SK-N-SH (cell line): ENCODE data around the gene APEH. TPM values are rescaled to one million over a fixed set of nuclear protein-coding genes. Genes with fewer than 3 reads are reported as not detected.

Experiments used
- CTCF ChIA-PET: fragments of 300-600, 350-600 bp; formaldehyde crosslinking; extraction: SDS; loops from one replicate; lab custom pipeline; 2021; lab: Yijun Ruan, JAX
- POLR2A ChIA-PET: fragments of 350-600 bp; sonication (Branson Sonifier 250); formaldehyde crosslinking; extraction: SDS; loops from one replicate; lab custom pipeline; 2020; ENCODE audit warnings: antibody characterized with exemption, inconsistent platforms; lab: Yijun Ruan, JAX
- DNase-seq: peaks from one replicate; pipeline ENCODE4 v3.0.0; 2012
- H2AFZ ChIP-seq: fragments of 200-600 bp; sonication (generic); 2 replicates; pipeline ENCODE4 v1.8.1; 2016; ENCODE audit warnings: antibody characterized with exemption, mild to moderate bottlenecking, low read depth
- H3F3A ChIP-seq: fragments of 200-600 bp; sonication (generic); replicated peaks from 2 replicates; pipeline ENCODE3; 2016; ENCODE audit warnings: antibody characterized with exemption, mild to moderate bottlenecking; ENCODE audit not compliant: insufficient read depth
- H3K27ac ChIP-seq, 2 experiments: fragments of 200-500 bp in 1 of 2; fragments of 200-600 bp in 1 of 2; sonication (Bioruptor generic) in 1 of 2; sonication (generic), shearing (Covaris generic) in 1 of 2; 2 replicates each; pipeline versions ENCODE4 v1.5.1 to v1.6.1; 2014 to 2016; ENCODE audit warnings: low read depth in 2 of 2, inconsistent platforms in 1 of 2, low read length in 1 of 2, mild to moderate bottlenecking in 1 of 2, mixed read lengths in 1 of 2
- H3K27me3 ChIP-seq: fragments of 200-600 bp; sonication (generic), shearing (Covaris generic); 2 replicates; pipeline ENCODE4 v1.6.1; 2016; ENCODE audit warnings: mixed run types; ENCODE audit not compliant: insufficient read depth
- H3K36me3 ChIP-seq, 2 experiments: fragments of 200-500 bp in 1 of 2; fragments of 200-600 bp in 1 of 2; sonication (Bioruptor generic) in 1 of 2; sonication (generic) in 1 of 2; replicated peaks in 1 of 2; 2 replicates each; pipeline versions ENCODE3 to v1.5.1; 2014 to 2016; ENCODE audit warnings: low read length in 1 of 2, mild to moderate bottlenecking in 1 of 2; ENCODE audit not compliant: insufficient read depth in 2 of 2, control insufficient read depth in 1 of 2
- H3K4me1 ChIP-seq, 2 experiments: fragments of 200-500 bp in 1 of 2; fragments of 200-600 bp in 1 of 2; sonication (Bioruptor generic) in 1 of 2; sonication (generic), shearing (Covaris generic) in 1 of 2; 2 replicates each; pipeline versions ENCODE4 v1.5.1 to v1.6.1; 2014 to 2016; ENCODE audit warnings: low read depth in 1 of 2, low read length in 1 of 2, mixed run types in 1 of 2; ENCODE audit not compliant: insufficient read depth in 2 of 2, control insufficient read depth in 1 of 2
- H3K4me2 ChIP-seq: fragments of 200-600 bp; sonication (generic), shearing (Covaris generic); 2 replicates; pipeline ENCODE4 v1.6.1; 2017; ENCODE audit warnings: mixed run types
- H3K4me3 ChIP-seq, 2 experiments: fragments of 200-500 bp in 1 of 2; fragments of 200-600 bp in 1 of 2; sonication (Bioruptor generic) in 1 of 2; sonication (generic), shearing (Covaris generic) in 1 of 2; 2 replicates each; pipeline versions ENCODE4 v1.5.1 to v1.8.1; 2014 to 2016; ENCODE audit warnings: low read depth in 2 of 2, inconsistent platforms in 1 of 2, low read length in 1 of 2, mild to moderate bottlenecking in 1 of 2, mixed read lengths in 1 of 2, moderate library complexity in 1 of 2
- H3K79me2 ChIP-seq: fragments of 200-600 bp; sonication (generic); 2 replicates; pipeline ENCODE4 v1.8.1; 2017; ENCODE audit warnings: mild to moderate bottlenecking; ENCODE audit not compliant: insufficient read depth
- H3K9ac ChIP-seq: fragments of 200-600 bp; sonication (generic); 2 replicates; pipeline ENCODE4 v1.6.1; 2017; ENCODE audit warnings: mixed run types
- H3K9me2 ChIP-seq: fragments of 200-600 bp; sonication (generic); 2 replicates; pipeline ENCODE4 v1.6.1; 2017; ENCODE audit warnings: mixed run types
- H3K9me3 ChIP-seq: fragments of 200-600 bp; sonication (generic); 2 replicates; pipeline ENCODE4 v1.6.1; 2017; ENCODE audit warnings: mixed run types, mild to moderate bottlenecking, moderate library complexity
- H4K20me1 ChIP-seq: fragments of 200-600 bp; sonication (generic); 2 replicates; pipeline ENCODE4 v1.6.1; 2017; ENCODE audit warnings: mild to moderate bottlenecking, mixed run types; ENCODE audit not compliant: insufficient read depth
- ELF1 ChIP-seq: IDR thresholded peaks from 2 replicates; pipeline ENCODE4 v1.4.0; 2012
- FOXJ3 ChIP-seq: sonication (generic); formaldehyde crosslinking; IDR thresholded peaks from 2 replicates; pipeline ENCODE4 v1.5.1; 2020; ENCODE audit warnings: mild to moderate bottlenecking, missing genetic modification reagents
- GABPA ChIP-seq: IDR thresholded peaks from 2 replicates; pipeline ENCODE4 v1.4.0; 2012; ENCODE audit warnings: low read depth, mild to moderate bottlenecking
- NFIC ChIP-seq: IDR thresholded peaks from 2 replicates; pipeline ENCODE4 v1.4.0; 2012; ENCODE audit warnings: borderline replicate concordance
- RAD21 ChIP-seq: IDR thresholded peaks from 2 replicates; pipeline ENCODE4 v1.6.1; 2012; ENCODE audit warnings: mild to moderate bottlenecking, low read length
- RFX5 ChIP-seq: IDR thresholded peaks from 2 replicates; pipeline ENCODE4 v1.6.1; 2012; ENCODE audit warnings: mild to moderate bottlenecking, improper control_type of control experiment, low read length
- RXRA ChIP-seq: IDR thresholded peaks from 2 replicates; pipeline ENCODE4 v1.4.0; 2012; ENCODE audit warnings: low read depth, mild to moderate bottlenecking, borderline replicate concordance
- SIN3A ChIP-seq: IDR thresholded peaks from 2 replicates; pipeline ENCODE4 v1.6.1; 2012; ENCODE audit warnings: low read depth, mild to moderate bottlenecking, low read length, moderate library complexity, borderline replicate concordance
- TAF1 ChIP-seq: IDR thresholded peaks from 2 replicates; pipeline ENCODE4 v1.6.1; 2012; ENCODE audit warnings: low read depth, mild to moderate bottlenecking, low read length, moderate library complexity, borderline replicate concordance
- YY1 ChIP-seq: IDR thresholded peaks from 2 replicates; pipeline ENCODE4 v1.4.0; 2012; ENCODE audit warnings: low read depth, mild to moderate bottlenecking
- WGBS: methylation state at CpG from one replicate; pipeline ENCODE4 v1.1.6; 2017; ENCODE audit warnings: low lambda C conversion rate; 5-methylcytosine and 5-hydroxymethylcytosine counted together
- polyA plus RNA-seq, 3 experiments: library from polyadenylated mRNA; depleted of rRNA; stranded (reverse); fragments of >200 nt; gene quantifications; 2 replicates each; pipeline ENCODE4 v1.2.3, GENCODE V29; 2012
- TF ChIP-seq, protein P1 (sequence below): fragments of 150-350 bp; IDR thresholded peaks from 2 replicates; pipeline ENCODE4 v1.6.1; 2016; ENCODE audit warnings: mild to moderate bottlenecking, low read depth, low read length
- TF ChIP-seq, protein P2 (sequence below): IDR thresholded peaks from 2 replicates; pipeline ENCODE4 v1.4.0; 2012; ENCODE audit warnings: low read depth, borderline replicate concordance
- TF ChIP-seq, protein P3 (sequence below): IDR thresholded peaks from 2 replicates; pipeline ENCODE4; 2012
- TF ChIP-seq, protein P4 (sequence below): IDR thresholded peaks from 2 replicates; pipeline ENCODE4 v1.4.0; 2012; ENCODE audit warnings: low read depth, borderline replicate concordance

Gene APEH
- polyA plus RNA-seq, 1 of the 3 experiments (the other 2 are of a cell fraction) = 112 TPM

DNA sequence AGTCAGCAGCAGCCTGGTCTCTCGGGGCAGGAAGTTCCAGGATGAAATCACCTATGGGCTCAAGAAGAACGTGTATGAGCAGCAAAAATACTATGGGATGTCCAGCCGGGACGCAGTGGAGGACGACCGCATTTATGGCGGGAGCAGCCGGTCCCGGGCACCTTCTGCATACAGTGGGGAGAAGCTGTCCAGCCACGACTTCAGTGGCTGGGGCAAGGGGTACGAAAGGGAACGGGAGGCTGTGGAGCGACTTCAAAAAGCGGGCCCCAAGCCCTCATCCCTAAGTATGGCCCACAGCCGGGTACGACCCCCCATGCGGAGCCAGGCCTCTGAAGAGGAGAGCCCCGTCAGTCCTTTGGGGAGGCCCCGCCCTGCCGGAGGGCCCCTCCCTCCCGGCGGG is 12.1 kb upstream of the APEH start:
- H3K4me2 ChIP-seq = no peak overlapping the region
- no peak for DNase-seq
- no peaks in the 10 kb centered on the region for H3K27me3 ChIP-seq
- peaks cover 0 to 4% of the 10 kb centered on the region in 2 experiments; a peak in 1 of 4 replicates for H3K4me1 ChIP-seq
- no peaks in the 10 kb centered on the region for H3K9me2 ChIP-seq
- ChIA-PET POLR2A (no interaction called here), CTCF (interaction anchor here (3.1 to 5.3 kb wide), 2 partner anchors 10 to 122 kb away, joined by 20 to 57 read pairs; no protein-coding TSS in a partner anchor)
- H3K9me3 ChIP-seq = no peaks in the 10 kb centered on the region
- H2AFZ ChIP-seq = no peak overlapping the region
- TF ChIP-seq, protein P1, sequence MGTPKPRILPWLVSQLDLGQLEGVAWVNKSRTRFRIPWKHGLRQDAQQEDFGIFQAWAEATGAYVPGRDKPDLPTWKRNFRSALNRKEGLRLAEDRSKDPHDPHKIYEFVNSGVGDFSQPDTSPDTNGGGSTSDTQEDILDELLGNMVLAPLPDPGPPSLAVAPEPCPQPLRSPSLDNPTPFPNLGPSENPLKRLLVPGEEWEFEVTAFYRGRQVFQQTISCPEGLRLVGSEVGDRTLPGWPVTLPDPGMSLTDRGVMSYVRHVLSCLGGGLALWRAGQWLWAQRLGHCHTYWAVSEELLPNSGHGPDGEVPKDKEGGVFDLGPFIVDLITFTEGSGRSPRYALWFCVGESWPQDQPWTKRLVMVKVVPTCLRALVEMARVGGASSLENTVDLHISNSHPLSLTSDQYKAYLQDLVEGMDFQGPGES = no peak
- no peak for TF ChIP-seq RXRA
- no peak for TF ChIP-seq ELF1
- TF ChIP-seq RAD21 = no peak
- TF ChIP-seq, protein P2, sequence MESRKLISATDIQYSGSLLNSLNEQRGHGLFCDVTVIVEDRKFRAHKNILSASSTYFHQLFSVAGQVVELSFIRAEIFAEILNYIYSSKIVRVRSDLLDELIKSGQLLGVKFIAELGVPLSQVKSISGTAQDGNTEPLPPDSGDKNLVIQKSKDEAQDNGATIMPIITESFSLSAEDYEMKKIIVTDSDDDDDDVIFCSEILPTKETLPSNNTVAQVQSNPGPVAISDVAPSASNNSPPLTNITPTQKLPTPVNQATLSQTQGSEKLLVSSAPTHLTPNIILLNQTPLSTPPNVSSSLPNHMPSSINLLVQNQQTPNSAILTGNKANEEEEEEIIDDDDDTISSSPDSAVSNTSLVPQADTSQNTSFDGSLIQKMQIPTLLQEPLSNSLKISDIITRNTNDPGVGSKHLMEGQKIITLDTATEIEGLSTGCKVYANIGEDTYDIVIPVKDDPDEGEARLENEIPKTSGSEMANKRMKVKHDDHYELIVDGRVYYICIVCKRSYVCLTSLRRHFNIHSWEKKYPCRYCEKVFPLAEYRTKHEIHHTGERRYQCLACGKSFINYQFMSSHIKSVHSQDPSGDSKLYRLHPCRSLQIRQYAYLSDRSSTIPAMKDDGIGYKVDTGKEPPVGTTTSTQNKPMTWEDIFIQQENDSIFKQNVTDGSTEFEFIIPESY = no peak
- TF ChIP-seq GABPA = no peak
- no peak for TF ChIP-seq TAF1
- TF ChIP-seq FOXJ3 (CRISPR knock-in tag) = no peak
- TF ChIP-seq, protein P3, sequence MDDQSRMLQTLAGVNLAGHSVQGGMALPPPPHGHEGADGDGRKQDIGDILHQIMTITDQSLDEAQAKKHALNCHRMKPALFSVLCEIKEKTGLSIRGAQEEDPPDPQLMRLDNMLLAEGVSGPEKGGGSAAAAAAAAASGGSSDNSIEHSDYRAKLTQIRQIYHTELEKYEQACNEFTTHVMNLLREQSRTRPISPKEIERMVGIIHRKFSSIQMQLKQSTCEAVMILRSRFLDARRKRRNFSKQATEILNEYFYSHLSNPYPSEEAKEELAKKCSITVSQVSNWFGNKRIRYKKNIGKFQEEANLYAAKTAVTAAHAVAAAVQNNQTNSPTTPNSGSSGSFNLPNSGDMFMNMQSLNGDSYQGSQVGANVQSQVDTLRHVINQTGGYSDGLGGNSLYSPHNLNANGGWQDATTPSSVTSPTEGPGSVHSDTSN = no peak
- TF ChIP-seq YY1 = no peak
- TF ChIP-seq SIN3A = no peak
- TF ChIP-seq, protein P4, sequence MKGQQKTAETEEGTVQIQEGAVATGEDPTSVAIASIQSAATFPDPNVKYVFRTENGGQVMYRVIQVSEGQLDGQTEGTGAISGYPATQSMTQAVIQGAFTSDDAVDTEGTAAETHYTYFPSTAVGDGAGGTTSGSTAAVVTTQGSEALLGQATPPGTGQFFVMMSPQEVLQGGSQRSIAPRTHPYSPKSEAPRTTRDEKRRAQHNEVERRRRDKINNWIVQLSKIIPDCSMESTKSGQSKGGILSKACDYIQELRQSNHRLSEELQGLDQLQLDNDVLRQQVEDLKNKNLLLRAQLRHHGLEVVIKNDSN = no peak
- TF ChIP-seq RFX5 = no peak
- TF ChIP-seq NFIC = no peak
- no peaks in the 10 kb centered on the region for H4K20me1 ChIP-seq
- no peak overlapping the region for H3K27ac ChIP-seq
- 83% methylated on average over 17 of the region's 22 CpGs for WGBS
- H3K9ac ChIP-seq = no peak overlapping the region
- no peak overlapping the region for H3K4me3 ChIP-seq
- no peaks in the 10 kb centered on the region for H3K36me3 ChIP-seq
- H3K79me2 ChIP-seq = no peaks in the 10 kb centered on the region
- no peaks in the 10 kb centered on the region for H3F3A ChIP-seq
